Hematopoietic multipotent progenitor cell treated with erythropoietin and hydrocortisone succinate and interleukin-3 and kit ligand, for 15 days (in vitro differentiated cells): ENCODE data around the gene IRX4.

Experiments used
- DNase-seq: peaks from one replicate; pipeline ENCODE4 v3.0.0-alpha.2; 2015; ENCODE audit warnings: low spot score

IRX4 gene

GRCh38 chr5:1913578-1913977 lies 30.9 kb upstream of the IRX4 start:
- no peak for DNase-seq

GRCh38 chr5:1912951-1913565 lies 30.3 kb upstream of the IRX4 start:
- DNase-seq = no peak

GRCh38 chr5:1911773-1912235 lies 29.1 kb upstream of the IRX4 start:
- DNase-seq = no peak

- DNase-seq = no peak
Measured at GRCh38 chr5:1910861-1911772, 28.4 kb upstream of the IRX4 start.

GRCh38 chr5:1910081-1910760 lies 27.5 kb upstream of the IRX4 start:
- no peak for DNase-seq

GRCh38 chr5:1909346-1909985 lies 26.7 kb upstream of the IRX4 start:
- no peak for DNase-seq

- DNase-seq = no peak
Measured at GRCh38 chr5:1908931-1909330, 26.2 kb upstream of the IRX4 start.

GRCh38 chr5:1907616-1908015 lies 24.9 kb upstream of the IRX4 start:
- DNase-seq = no peak

GRCh38 chr5:1905108-1905507 lies 22.4 kb upstream of the IRX4 start:
- no peak for DNase-seq

GRCh38 chr5:1901983-1902382 lies 19.3 kb upstream of the IRX4 start:
- DNase-seq = no peak

- DNase-seq = no peak
Measured at GRCh38 chr5:1901061-1901460, 18.3 kb upstream of the IRX4 start.

GRCh38 chr5:1899201-1899600 lies 16.5 kb upstream of the IRX4 start:
- no peak for DNase-seq

- DNase-seq = no peak
Measured at GRCh38 chr5:1897816-1898450, 15.2 kb upstream of the IRX4 start.

GRCh38 chr5:1897386-1897785 lies 14.7 kb upstream of the IRX4 start:
- no peak for DNase-seq

- DNase-seq = no peak
Measured at GRCh38 chr5:1896602-1897376, 14.1 kb upstream of the IRX4 start.

- DNase-seq = no peak
Measured at GRCh38 chr5:1895739-1896420, 13.2 kb upstream of the IRX4 start.

- DNase-seq = no peak
Measured at GRCh38 chr5:1894243-1894642, 11.5 kb upstream of the IRX4 start.

GRCh38 chr5:1893754-1894153 lies 11.0 kb upstream of the IRX4 start:
- DNase-seq = no peak

- DNase-seq = no peak
Measured at GRCh38 chr5:1892685-1893445, 10.1 kb upstream of the IRX4 start.

GRCh38 chr5:1892211-1892610 lies 9.5 kb upstream of the IRX4 start:
- DNase-seq = no peak
